B cell (primary cell): ENCODE measurements around the gene MYCBP2.

Experiments used
- EZH2 ChIP-seq: IDR thresholded peaks from 2 replicates; pipeline ENCODE4 v1.6.1; 2012; ENCODE audit warnings: borderline replicate concordance, low read depth, mild to moderate bottlenecking, moderate library complexity, low read length; ENCODE audit not compliant: insufficient read depth, poor library complexity, severe bottlenecking
- TF ChIP-seq, protein P1 (sequence below): fragments of 200-600 bp; IDR thresholded peaks from one replicate; pipeline ENCODE4 v1.8.0; 2022; ENCODE audit warnings: antibody characterized with exemption, mild to moderate bottlenecking

DNA sequence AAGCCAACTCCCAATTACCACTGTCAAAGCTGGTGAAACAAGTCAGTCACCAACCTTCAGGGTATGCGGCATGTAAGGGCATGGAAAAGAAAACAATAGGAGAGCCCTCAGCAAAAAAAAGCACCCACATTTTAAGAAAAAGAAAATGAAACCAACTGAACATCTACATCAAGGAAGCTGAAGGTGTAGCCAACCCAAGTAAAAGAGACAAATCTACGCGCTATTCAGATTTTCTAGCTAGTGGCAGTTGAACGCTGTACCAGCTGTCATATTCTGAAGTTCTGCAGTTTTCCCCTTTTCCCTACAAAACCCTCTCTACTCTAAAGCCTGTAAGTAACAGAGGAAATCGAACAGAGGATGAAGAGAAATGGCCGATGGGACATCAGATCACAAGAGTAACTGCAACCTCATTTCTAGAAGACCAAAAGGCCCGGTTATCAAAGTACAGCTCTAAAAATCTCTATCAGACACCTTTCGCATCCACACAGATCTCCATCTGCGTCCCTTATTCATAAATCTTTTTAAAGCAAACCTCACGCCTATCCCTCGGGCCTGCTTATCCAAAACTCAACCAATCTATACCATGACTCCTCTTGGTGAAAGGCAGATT lies 1.4 kb downstream of the MYCBP2 start:
- no peak for TF ChIP-seq EZH2
- TF ChIP-seq, protein P1, sequence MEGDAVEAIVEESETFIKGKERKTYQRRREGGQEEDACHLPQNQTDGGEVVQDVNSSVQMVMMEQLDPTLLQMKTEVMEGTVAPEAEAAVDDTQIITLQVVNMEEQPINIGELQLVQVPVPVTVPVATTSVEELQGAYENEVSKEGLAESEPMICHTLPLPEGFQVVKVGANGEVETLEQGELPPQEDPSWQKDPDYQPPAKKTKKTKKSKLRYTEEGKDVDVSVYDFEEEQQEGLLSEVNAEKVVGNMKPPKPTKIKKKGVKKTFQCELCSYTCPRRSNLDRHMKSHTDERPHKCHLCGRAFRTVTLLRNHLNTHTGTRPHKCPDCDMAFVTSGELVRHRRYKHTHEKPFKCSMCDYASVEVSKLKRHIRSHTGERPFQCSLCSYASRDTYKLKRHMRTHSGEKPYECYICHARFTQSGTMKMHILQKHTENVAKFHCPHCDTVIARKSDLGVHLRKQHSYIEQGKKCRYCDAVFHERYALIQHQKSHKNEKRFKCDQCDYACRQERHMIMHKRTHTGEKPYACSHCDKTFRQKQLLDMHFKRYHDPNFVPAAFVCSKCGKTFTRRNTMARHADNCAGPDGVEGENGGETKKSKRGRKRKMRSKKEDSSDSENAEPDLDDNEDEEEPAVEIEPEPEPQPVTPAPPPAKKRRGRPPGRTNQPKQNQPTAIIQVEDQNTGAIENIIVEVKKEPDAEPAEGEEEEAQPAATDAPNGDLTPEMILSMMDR, result no peak
